Measurements from ENCODE around the gene EML5. TPM values are rescaled to one million over a fixed set of nuclear protein-coding genes. Genes with fewer than 3 reads are reported as not detected.

EML5 gene
- total RNA-seq, 3 donors from 2014 or later = 1.3 to 4.1 (median 1.4) TPM

- H3K4me3 ChIP-seq = no peak overlapping the region
- no peak for DNase-seq
- no peaks in the 10 kb centered on the region for H3K4me1 ChIP-seq (ENCODE audit: low read depth)
- no peak for TF ChIP-seq CTCF (IDR thresholded peaks at IDR 0.05)
- H3K9me3 ChIP-seq = no peaks in the 10 kb centered on the region
- intact Hi-C loops (cut with DNase I, micrococcal nuclease) = no loop called here
- ATAC-seq = no peak
- H3K36me3 ChIP-seq (ENCODE audit: low read depth) = no peaks in the 10 kb centered on the region
These were observed 161.7 kb downstream of the EML5 start for GRCh38 chr14:88631091-88631490.

- no peak for DNase-seq
- intact Hi-C loops (cut with DNase I, micrococcal nuclease) = no loop called here
- ATAC-seq = no peak
These were observed 162.2 kb downstream of the EML5 start for GRCh38 chr14:88630565-88630964.

GRCh38 chr14:88628462-88628861 lies 164.3 kb downstream of the EML5 start:
- intact Hi-C loops (cut with DNase I, micrococcal nuclease) = no loop called here
- ATAC-seq = no peak
- Histone ChIP-seq H3K4me3 (no peak overlapping the region), H3K36me3 (ENCODE audit: low read depth) (no peaks in the 10 kb centered on the region), H3K9me3 (no peaks in the 10 kb centered on the region), H3K4me1 (ENCODE audit: low read depth) (no peaks in the 10 kb centered on the region)
- no peak for TF ChIP-seq CTCF (IDR thresholded peaks at IDR 0.05)
- no peak for DNase-seq

More at GRCh38 chr14:88630565-88630964, 162.2 kb downstream of the EML5 start:
- Histone ChIP-seq H3K36me3 (ENCODE audit: low read depth) (no peaks in the 10 kb centered on the region), H3K9me3 (no peaks in the 10 kb centered on the region), H3K4me3 (no peak overlapping the region), H3K4me1 (ENCODE audit: low read depth) (no peaks in the 10 kb centered on the region)
- TF ChIP-seq CTCF (IDR thresholded peaks at IDR 0.05) = no peak

GRCh38 chr14:88628033-88628432 lies 164.7 kb downstream of the EML5 start:
- ATAC-seq = no peak
- H3K4me3 ChIP-seq = no peak overlapping the region
- intact Hi-C loops (cut with DNase I, micrococcal nuclease) = no loop called here
- no peak for DNase-seq
- no peaks in the 10 kb centered on the region for H3K4me1 ChIP-seq (ENCODE audit: low read depth)
- no peak for TF ChIP-seq CTCF (IDR thresholded peaks at IDR 0.05)
- H3K9me3 ChIP-seq = no peaks in the 10 kb centered on the region
- no peaks in the 10 kb centered on the region for H3K36me3 ChIP-seq (ENCODE audit: low read depth)

DNA sequence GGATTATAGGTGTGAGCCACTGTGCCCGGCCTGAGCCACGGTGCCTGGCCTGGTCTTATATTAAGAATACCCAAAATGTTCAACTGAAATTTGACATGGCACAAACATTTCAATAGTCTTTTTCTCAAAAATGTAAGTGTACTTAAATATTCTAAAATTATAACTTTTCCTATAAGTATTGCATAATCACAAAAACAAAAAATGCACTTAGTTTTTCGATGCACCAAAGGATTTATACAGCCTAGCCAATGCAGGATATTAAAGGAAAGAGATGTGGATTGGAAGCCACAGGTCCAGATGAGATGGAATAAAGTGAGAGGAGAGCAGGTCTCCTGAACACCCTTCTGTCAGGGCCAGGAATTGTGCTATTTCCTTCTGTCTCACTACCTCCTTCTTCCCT lies 167.1 kb downstream of the EML5 start:
- Histone ChIP-seq H3K9me3 (no peaks in the 10 kb centered on the region), H3K4me1 (ENCODE audit: low read depth) (no peaks in the 10 kb centered on the region), H3K36me3 (ENCODE audit: low read depth) (no peaks in the 10 kb centered on the region), H3K4me3 (no peak overlapping the region)
- DNase-seq (no peak), ATAC-seq (no peak)
- TF ChIP-seq CTCF (IDR thresholded peaks at IDR 0.05) = no peak
- intact Hi-C loops (cut with DNase I, micrococcal nuclease) = no loop called here

DNA sequence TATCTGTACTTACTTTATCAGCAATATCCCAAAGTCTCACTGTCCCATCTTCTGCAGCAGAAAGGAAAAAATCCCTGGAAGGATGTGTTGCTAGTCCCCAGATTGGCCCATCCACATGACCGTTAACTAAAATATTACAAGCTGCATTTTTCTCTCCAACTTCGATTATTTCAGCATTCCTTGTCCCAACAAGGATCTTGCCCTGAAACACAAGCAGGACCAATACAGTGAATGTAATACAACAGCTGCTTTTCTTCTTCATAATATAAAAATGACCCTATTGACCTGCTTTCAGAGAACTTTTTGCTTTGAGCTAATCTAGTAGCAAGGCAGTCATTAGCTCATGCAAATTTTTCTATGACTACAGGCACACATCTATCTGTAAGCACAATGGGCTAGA lies 171.7 kb downstream of the EML5 start:
- Histone ChIP-seq H3K36me3 (ENCODE audit: low read depth) (no peaks in the 10 kb centered on the region), H3K4me3 (no peak overlapping the region), H3K4me1 (ENCODE audit: low read depth) (no peaks in the 10 kb centered on the region), H3K9me3 (no peaks in the 10 kb centered on the region)
- no peak for TF ChIP-seq CTCF (IDR thresholded peaks at IDR 0.05)
- DNase-seq = no peak
- intact Hi-C loops (cut with DNase I, micrococcal nuclease) = no loop called here
- no peak for ATAC-seq

Measured in mucosa of descending colon (tissue), 3 donors.